CD4-positive, alpha-beta T cell treated with Interferon gamma for 1 hour (primary cell): ENCODE measurements around the gene GBGT1.

Experiments
- DNase-seq: peaks from one replicate; pipeline ENCODE4 v3.0.0-alpha.2; 2020

Gene GBGT1

GRCh38 chr9:133124123-133124906 lies 39.4 kb downstream of the GBGT1 start:
- no peak for DNase-seq

GRCh38 chr9:133122935-133123611 lies 40.6 kb downstream of the GBGT1 start:
- no peak for DNase-seq

GRCh38 chr9:133122605-133122934 lies 41.1 kb downstream of the GBGT1 start:
- DNase-seq, result no peak

- peak; percentile 55 for DNase-seq
Observed at GRCh38 chr9:133121915-133122550, 41.7 kb downstream of the GBGT1 start.

- peak; percentile 92 for DNase-seq
Observed at GRCh38 chr9:133121198-133121914, 42.4 kb downstream of the GBGT1 start, which contains the start of gene RALGDS. Gene RALGDS, minus strand, starts transcription at chr9:133121240. Its CDS starts 86 bp downstream, at chr9:133121154.

- no peak for DNase-seq
Observed at GRCh38 chr9:133120501-133121197, 43.1 kb downstream of the GBGT1 start.

- no peak for DNase-seq
Observed at GRCh38 chr9:133119846-133120500, 43.7 kb downstream of the GBGT1 start.

GRCh38 chr9:133119103-133119845 lies 44.4 kb downstream of the GBGT1 start:
- DNase-seq, result no peak

GRCh38 chr9:133118568-133118967 lies 45.1 kb downstream of the GBGT1 start:
- no peak for DNase-seq

GRCh38 chr9:133118179-133118520 lies 45.6 kb downstream of the GBGT1 start:
- DNase-seq, result no peak

GRCh38 chr9:133117271-133118178 lies 46.2 kb downstream of the GBGT1 start:
- no peak for DNase-seq

GRCh38 chr9:133116346-133117231 lies 47.1 kb downstream of the GBGT1 start:
- no peak for DNase-seq

- DNase-seq, result peak; percentile 42
Observed at GRCh38 chr9:133115604-133116345, 47.9 kb downstream of the GBGT1 start.

- DNase-seq, result peak; percentile 25
Observed at GRCh38 chr9:133114886-133115603, 48.7 kb downstream of the GBGT1 start.

- peak; percentile 16 for DNase-seq
Observed at GRCh38 chr9:133113949-133114885, 49.5 kb downstream of the GBGT1 start.

- peak; percentile 67 for DNase-seq
Observed at GRCh38 chr9:133113163-133113948, 50.4 kb downstream of the GBGT1 start.
